GM10248 (cell line): ENCODE results near the gene HEBP1.

ENCODE experiments used
- CTCF ChIA-PET: fragments of 300-600 bp; sonication (Branson Sonifier 250); formaldehyde crosslinking; extraction: SDS; loops from one replicate; lab custom pipeline; 2021; ENCODE audit warnings: antibody characterized with exemption; lab: Yijun Ruan, JAX
- POLR2A ChIA-PET: fragments of 350-650 bp; sonication (Branson Sonifier 250); formaldehyde crosslinking; extraction: SDS; loops from one replicate; lab custom pipeline; 2020; ENCODE audit warnings: antibody characterized with exemption; lab: Yijun Ruan, JAX
- DNase-seq: peaks from one replicate; pipeline ENCODE4 v3.0.0; 2012; ENCODE audit errors: extremely low spot score
- CTCF ChIP-seq: IDR thresholded peaks from 2 replicates; pipeline ENCODE4 v1.5.1; 2012; ENCODE audit warnings: mild to moderate bottlenecking, low read depth; ENCODE audit errors: extremely low read depth, missing control alignments, control extremely low read depth

HEBP1 gene

GRCh38 chr12:12995088-12995487 lies 5.0 kb downstream of the HEBP1 start:
- DNase-seq: no peak
- TF ChIP-seq CTCF: no peak
- POLR2A ChIA-PET: interaction anchor here (0.5 kb wide), 1 partner anchor 600 kb away, joined by 3 read pairs; no protein-coding TSS in a partner anchor
- CTCF ChIA-PET: interaction anchor here (0.8 to 1.4 kb wide), 5 partner anchors 11 to 217 kb away, joined by 3 to 4 read pairs (median 3); no protein-coding TSS in a partner anchor

GRCh38 chr12:12993367-12993766 lies 6.7 kb downstream of the HEBP1 start:
- DNase-seq: no peak
- no peak for TF ChIP-seq CTCF
- ChIA-PET POLR2A (no interaction called here), CTCF (no interaction called here)

- DNase-seq: no peak
- CTCF ChIA-PET: no interaction called here
- POLR2A ChIA-PET: no interaction called here
- TF ChIP-seq CTCF: no peak
Observed at GRCh38 chr12:12992418-12993130, 7.5 kb downstream of the HEBP1 start.

- ChIA-PET POLR2A (no interaction called here), CTCF (interaction anchor here (1.1 kb wide), 1 partner anchor 202 kb away, joined by 3 read pairs; no protein-coding TSS in a partner anchor)
Observed at GRCh38 chr12:12990700-12991468, 9.2 kb downstream of the HEBP1 start.

GRCh38 chr12:12987421-12987820 lies 12.6 kb downstream of the HEBP1 start:
- POLR2A ChIA-PET: no interaction called here
- no peak for TF ChIP-seq CTCF
- CTCF ChIA-PET: interaction anchor here (2.3 to 5.2 kb wide), 2 partner anchors 11 to 225 kb away, joined by 7 to 23 read pairs; no protein-coding TSS in a partner anchor
- no peak for DNase-seq

More at GRCh38 chr12:12990700-12991468, 9.2 kb downstream of the HEBP1 start:
- TF ChIP-seq CTCF: no peak
- DNase-seq: no peak

GRCh38 chr12:12986775-12987331 lies 13.2 kb downstream of the HEBP1 start:
- POLR2A ChIA-PET: no interaction called here
- CTCF ChIA-PET: interaction anchor here (1.2 to 5.2 kb wide), 4 partner anchors 10 to 249 kb away, joined by 4 to 23 read pairs (median 6); no protein-coding TSS in a partner anchor
- TF ChIP-seq CTCF: no peak
- DNase-seq: no peak
